GM18499 (cell line): Measurements from ENCODE around the gene UBL7.

Source experiments
- ATAC-seq: cut with Tn5 transposase; IDR thresholded peaks from one replicate; pipeline ENCODE4 v1.9.1; 2021; ENCODE audit warnings: moderate number of reproducible peaks; ENCODE audit not compliant: insufficient read depth, unreplicated experiment

The UBL7 gene

DNA sequence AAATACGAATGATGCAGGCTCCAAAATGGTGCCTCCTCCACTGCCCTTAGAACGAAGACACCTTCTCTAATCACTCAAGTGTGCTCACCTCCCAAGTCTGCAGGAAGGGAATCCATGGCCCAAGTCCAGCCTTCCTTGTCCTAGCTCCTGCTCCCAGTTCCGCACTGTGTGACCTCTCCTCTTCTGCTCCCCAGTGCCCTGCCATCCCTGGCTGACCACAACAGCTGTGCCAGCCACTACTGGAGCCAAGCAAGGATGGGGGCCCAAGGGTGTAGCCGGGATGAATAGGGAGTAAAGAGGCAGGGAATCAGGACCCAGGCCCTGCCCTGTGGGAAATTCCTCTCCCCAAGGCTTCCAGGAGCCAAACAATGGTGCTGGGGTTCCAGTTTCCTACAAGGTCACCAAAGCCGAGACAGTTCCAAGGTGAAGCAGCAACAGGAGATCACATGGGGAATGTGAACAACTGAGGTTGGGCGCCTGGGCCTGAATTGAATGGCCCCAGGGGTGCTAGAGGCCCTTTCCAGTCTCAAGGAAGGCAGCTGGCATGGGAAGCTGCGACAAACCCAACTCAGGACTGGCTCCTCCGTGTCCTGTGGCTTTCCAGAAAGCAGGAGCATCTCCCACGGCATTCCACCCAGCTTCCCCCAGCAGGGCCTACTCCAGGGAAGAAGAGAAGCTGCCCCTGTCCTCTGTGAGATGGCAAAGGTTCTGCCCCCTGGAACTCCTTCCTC is 47.4 kb downstream of the UBL7 start:
- no peak for ATAC-seq

DNA sequence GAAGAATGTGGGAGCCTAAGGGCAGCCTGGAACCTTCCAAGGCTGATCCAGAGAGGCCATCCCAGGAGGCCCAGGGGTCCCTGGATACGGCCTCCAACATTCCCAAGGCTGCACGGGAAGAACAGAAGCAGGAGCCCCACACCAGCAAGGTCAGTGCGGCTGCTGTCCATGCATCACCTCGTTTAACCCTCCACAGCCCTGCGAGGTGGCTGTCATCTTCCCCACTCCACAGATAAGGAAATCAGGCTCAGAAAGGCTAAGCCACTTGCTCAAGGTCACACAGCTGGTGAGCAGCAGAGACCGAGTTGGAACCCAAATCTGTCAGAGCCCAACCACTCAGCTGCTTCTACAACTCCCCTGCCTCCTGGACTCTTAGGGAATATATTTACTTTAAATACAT is 48.8 kb downstream of the UBL7 start:
- ATAC-seq = no peak

DNA sequence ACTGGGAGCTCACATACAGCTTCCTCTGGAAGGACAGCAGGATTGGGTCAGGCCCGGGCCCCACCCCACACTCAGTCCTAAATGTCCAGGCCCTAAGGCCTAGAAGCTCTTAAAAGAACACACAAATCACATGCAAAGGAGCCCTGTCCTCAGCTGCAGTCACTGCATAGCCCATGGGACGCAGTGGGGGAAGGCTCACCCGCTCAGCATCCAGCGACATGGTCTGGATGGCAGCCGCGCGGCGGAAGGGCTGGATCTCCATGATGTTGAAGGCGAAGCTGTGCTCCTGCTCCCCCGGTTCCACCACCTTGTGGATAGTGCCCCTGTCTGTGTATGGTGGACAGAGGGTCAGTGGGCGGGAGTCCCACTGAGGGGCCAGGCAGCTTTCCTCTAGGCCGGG is 49.3 kb downstream of the UBL7 start:
- ATAC-seq = no peak

DNA sequence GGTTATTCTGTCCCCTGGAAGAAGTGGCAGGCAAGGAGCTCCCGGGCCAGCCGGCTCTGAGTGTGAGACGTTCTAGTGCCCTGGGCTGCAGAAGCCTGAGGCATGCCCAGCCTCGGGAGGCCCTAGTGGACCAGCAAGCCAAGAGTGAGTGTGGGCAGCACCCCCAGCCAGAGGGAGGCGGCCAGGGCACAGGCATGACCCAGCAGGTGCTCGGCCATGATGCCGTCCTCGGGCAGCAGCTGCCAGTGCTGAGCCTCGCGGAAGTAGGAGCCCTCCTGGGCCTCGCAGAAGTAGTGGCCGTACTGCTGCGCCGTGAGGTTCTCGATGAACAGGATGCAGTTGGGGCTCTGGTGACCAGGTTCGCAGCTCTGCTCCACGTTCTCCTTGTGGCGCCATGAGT is 50.5 kb downstream of the UBL7 start:
- ATAC-seq = no peak

DNA sequence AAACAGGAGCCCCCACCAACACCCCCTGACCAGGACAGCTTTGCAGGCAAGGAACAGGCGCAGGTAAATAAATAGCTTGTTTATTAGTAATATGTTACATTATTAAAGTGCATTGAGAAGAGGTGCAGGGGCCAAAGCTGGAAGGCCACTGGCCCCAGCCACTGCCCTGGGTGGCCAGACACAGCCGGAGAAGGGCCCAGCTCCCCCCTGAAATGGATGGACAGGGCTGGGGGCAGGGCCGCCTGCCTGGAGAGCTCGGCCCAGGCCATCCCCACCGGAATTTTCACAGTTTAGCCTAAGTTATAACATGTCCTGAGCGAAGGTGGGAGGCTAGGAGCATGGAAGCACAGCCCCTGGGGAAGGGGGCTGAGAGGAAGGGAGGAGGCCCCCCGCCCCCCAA is 51.7 kb downstream of the UBL7 start:
- no peak for ATAC-seq

DNA sequence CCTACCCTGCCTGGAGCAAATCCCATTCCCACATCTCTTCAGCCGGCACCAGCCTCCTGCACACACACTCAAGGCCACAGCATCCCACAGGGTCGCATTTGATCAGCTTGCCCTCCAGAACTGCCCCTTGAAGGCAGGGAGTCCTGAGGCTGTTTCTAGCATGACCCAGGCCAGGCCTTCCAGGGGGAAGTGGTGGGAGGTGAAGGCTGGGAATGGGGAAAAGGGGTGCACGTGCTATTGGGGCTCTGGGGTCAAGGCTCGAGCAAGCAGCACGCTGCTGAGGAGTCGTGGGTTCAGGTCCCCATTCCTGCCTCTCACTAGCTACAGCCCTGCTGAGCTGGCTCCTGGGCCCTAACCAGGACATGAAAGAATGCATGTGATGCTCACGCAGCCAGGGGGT is 52.1 kb downstream of the UBL7 start:
- ATAC-seq = no peak

DNA sequence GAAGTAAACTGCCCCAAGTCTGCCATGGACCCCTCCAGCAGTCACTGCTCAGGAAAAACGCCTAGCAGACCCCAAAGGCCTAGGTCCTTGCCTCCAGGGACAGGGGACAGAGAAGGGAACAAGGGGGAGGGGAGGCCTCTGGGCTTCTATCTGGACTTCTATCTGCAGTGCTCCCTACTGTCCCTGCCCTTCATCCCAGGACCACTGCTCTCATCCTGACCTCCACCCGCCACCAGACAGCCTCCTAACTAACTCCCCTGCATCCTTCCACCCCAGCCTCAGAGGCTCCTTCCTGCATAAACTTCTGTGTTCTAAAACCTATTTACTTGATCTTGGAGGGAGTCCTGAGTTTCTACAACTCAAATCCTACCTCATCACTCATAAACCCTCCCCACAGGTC is 52.6 kb downstream of the UBL7 start:
- ATAC-seq = no peak

DNA sequence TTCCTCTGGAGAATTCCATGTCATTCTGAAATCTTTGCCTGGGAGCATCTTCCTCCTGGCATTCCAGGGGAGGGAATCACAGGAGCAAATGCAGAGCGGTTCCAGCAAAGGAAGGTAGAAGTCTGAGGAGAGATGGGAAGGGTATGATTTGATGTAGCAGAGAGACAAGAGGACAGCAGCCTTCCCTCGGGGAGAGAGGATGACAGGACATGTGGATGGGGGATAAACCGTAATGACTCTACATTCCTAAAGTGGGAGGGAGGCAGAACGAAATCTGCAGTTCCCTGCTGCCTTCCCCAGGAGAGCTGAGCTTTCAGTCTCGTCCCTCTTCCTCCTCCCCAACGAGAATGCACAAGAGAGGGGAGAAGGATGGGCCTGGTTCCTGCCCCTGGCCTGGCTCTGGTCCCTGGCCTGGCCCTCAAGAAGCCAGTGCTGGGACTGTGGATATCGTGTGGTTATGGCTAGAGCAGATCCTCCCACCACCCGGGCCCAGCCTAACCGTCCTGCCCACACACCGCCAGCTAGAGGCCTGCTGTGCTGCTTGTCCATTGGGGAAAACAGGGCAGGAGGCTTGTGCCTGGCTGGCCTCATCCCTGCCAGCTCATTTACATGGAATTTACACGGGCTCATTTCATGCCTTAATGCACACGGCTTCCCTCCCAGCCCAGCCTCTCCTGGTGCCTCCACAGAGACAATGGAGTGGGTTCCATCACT is 53.8 kb downstream of the UBL7 start:
- ATAC-seq = no peak

DNA sequence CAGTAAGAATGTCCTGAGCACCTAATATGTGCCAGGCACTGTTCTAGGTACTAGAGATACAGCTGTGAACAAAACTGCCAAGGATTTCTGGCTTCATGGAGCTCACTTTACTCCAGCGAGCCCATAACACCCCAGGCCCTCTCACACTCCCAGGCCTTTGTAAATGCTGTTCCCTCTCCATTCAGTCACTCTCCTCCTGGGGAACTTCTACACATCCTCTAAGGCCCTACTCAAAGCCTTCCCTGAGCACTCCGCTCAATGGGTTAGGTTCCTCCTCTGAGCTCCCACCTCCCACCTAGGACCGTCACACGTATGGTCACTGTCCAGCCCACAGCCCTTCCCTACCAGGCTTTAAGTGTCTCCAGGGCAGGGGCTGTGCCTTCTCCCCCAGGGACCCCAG is 54.4 kb downstream of the UBL7 start:
- no peak for ATAC-seq

DNA sequence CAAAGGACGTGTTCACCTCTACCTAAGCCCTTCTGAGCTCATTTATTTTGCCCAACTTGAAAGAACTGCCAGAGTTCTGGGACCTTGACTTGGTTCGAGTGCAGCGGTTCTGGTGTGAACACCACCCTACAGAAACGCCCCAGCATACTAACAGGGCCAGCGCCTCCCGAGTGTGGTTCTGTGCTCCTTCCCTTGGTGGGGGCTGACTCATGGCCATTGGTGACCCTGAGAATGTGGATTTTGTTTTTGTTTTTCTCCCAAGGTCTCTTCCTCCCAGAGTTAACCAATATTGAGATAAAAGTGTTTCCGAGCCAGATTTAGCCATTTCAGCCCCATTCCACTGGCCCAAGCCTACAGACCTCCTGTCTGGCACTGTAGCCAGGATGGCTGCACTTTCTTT is 55.1 kb downstream of the UBL7 start:
- no peak for ATAC-seq

DNA sequence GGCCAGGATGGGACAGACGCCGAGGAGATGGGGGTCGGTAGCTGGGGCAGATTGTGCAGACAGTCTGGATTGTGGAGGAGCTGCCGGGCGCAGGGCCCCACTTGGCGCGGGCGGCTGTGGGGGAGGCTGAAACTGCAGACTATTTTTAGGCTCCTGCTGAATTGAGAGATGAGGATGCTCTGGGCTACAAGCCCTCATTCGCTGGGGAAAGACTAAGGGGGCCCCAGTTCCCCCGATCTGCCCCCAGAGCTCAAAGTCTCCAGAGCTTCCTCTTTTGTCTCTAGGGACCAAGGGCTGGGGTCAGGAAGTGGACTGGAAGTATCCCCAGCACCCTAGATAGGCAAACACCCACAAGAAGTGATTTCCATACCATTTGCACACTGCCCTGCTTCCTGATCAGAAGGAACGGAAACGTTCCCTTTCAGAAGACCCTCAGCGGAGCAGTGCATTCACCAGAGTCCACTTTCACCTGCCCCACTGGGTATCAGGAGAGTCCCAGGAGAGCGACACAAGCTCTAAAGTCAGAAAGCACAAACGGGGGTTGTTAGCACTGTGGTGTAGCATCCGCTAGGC is 56.9 kb downstream of the UBL7 start:
- ATAC-seq = no peak

DNA sequence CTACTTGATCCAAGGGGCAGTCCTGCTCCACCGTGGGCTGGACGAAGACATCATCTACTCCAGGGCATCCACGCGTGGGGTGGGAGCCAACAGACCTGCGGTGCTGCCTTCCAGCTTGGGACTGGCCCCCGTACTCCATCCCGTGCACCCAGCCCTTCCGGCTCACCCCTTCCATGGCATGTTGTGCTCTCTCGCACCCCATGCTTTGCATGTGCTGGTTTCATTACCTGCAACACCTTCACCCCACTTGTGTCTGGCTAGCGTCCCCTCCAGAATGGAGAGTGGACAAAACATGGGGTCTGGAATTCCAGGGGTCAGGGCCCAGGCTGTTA is 57.4 kb downstream of the UBL7 start:
- no peak for ATAC-seq

DNA sequence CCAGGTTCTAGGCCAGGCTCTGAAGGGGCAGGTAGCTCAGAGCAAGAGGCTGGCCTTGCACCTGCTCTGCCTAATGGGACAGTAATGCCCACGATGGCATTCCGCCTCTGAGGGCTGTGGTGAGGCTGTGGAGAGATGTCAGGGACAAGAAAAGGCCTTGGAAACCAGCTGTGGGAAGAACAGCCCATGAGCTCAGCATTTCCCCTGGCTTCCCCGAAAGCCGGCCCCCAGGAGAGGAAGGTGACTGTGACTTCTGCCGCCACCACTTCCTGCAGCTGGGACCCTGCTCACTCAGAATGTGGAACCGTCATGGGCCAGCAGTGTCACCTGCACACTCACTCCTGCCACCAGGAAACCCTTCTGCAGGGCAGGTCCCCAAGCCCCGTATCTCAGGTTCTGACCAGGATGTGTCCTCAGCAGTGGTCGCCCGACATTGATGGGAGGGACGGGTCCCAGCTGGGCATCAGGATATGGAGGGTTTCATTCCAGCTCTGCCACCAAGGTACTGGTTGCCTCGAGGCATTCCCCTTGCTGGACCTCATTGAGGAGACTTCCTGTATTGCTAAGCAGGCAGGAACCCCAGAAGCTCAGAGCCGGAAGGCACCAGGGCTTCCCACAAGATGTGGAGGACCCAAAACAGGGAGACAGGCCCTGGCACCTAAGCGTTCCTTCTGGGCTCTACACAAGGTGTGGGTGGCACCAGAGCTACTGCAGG is 57.9 kb downstream of the UBL7 start:
- no peak for ATAC-seq

DNA sequence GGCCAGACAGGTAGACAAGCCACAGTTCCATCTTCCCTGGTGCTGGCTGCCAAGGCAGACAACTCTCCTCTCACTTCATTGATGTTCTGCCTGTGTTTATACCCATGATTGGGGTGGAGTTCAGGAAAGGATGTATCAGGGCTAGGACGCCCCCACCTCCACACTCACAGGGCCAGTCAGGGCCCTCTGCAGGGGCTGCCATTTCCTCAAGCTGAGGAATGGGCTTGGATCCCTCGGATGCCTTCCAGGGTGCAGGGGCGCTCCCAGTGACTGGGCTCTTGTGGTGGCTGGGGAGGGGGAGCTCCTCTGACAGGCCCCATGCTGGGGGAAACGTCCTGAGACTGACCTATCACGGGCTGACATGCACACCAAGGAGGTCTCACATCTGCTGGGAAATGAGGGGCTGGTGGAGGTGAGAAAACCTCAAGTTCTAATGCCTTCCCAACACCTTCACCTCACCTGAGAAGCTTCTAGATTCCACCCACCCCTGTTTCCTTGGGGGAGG is 58.6 kb downstream of the UBL7 start:
- ATAC-seq = no peak

DNA sequence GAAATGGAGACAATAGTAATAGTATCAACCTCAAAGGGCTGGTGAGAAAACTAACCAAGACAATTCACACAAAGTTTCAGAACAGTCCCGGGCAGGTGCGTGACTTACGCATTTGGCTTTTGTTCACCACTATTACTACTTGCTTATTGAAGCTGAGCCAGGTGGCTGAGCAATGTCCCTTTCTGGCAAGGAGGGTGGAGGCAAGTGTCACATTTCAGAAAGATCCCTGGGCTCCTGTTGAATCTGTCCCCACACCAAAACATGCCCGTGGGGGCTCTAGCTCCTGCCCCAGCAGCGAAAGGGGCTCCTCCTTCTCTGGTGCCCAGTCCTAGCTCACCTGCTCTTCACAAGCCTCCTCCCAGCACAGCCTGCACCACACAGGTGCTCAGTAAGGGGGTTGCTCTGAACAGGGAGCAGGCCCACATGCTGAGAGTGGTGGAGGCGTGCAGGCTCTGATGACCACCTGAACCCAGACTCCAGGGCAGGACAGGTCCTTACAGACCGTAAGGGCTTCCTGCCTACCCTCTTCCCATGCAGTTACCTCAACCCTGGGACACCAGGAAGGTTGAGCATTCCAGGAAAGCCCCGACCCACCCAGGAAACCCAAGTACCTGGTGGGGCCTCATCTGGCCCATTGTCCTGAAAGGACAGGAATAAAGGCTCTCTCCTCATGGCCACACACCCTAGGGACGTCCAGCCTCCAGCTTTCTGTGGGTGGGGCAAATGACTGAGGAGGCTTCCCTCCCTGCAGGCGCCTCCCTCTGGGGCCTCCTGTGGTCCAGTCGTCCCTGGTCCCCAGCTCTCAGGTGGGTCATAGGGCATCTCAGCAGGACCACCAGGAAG is 59.8 kb downstream of the UBL7 start:
- ATAC-seq = no peak

DNA sequence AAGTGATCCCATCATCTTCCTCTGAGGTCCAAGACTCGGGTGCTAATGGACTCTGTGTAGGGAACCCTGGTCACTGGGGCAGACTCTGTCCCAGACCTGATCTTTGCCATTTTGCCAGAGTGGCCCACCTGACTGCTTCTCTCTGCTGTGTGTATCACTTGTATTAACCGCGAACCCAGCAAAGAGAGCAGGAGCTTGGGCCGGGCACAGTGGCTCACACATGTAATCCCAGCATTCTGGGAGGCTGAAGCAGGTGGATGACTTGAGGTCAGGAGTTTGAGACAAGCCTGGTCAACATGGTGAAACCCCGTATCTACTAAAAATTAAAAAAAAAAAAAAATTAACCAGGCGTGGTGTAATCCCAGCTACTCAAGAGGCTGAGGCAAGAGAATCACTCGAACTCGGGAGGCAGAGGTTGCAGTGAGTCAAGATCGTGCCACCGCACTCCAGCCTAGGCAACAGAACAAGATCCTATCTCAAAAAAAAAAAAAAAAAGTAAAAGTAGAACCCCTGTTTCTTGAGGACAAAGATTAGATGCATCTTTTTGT is 60.6 kb downstream of the UBL7 start:
- no peak for ATAC-seq

DNA sequence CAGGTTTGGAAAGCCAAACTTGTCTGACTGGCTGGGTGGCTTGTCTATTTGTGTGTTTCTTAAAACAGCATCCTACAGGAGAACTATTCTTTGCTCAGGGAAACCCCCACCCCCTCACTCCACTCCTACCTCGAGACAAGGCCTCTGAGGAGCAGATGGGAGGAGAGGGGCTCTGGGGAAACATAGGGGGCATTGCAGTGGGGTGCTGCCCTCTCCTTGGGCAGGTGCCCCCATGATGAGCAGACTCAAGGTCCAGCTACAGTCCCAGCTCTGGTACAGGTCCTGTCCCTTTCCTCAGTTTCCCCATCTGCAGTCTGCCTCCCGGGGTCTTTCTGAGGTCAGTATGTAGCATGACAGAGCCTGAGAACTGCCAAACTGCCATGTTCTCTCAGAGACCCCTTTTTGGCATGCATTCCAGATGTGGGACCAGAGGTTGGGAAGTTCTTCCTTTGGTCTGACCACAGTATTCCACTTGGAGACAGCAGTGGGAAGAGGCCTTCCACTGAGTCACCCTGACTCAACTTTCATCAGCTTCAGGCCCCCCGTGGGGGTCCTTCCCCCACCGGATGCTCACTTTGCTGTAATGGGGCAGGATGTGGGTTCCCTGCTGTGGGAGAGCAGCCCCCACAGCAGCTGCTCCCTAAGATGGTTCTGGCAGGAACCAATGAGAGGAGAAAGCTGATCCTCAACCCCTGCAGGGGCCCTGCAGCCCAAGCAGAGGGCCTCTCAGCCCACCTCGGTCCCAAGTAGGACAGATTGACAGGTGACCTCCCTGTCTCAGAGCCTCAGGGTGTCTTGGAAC is 61.2 kb downstream of the UBL7 start:
- ATAC-seq = no peak

DNA sequence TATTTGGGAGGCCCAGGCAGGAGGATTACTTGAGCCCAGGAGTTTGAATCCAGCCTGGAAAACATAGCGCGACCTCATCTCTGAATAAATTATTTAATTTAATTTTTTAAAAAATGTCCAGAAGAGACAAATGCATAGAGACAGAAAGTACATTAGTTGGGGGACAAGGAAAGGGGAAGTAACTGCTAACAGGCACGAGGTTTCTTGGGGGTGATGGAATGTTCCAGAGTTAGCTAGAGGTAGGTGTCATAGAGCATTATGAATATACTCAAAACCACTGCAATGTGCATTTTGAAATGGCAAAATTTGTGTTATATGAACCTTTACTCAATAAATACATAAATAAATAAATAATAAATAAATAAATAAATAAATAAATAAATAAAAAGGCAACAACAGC is 61.9 kb downstream of the UBL7 start:
- no peak for ATAC-seq

DNA sequence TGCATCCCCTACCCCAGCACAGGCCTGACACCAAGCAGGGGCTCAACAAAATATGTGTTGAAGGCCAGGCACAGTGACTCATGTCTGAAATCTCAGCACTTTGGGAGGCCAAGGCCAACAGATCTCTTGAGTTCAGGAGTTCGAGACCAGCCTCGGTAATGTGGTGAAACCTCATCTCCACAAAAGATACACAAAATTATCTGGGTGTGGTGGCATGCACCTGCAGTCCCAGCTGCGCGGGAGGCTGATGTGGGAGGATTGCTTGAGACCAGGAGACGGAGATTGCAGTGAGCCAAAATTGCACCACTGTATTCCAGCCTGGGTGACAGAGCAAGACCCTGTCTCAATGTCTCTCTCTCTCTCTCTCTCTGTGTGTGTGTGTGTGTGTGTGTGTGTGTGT is 62.8 kb downstream of the UBL7 start:
- no peak for ATAC-seq
